DND-41 (cell line): ENCODE data around the gene KIAA1143.

Experiments used
- CTCF ChIP-seq: IDR thresholded peaks from 2 replicates; pipeline ENCODE4 v1.5.1; 2012; ENCODE audit warnings: borderline replicate concordance, low read length, moderate library complexity, mild to moderate bottlenecking; ENCODE audit not compliant: poor library complexity, severe bottlenecking; ENCODE audit errors: extremely low read depth
- EZH2 ChIP-seq: IDR thresholded peaks from 3 replicates; pipeline ENCODE4 v1.6.1; 2012; ENCODE audit warnings: borderline replicate concordance, low read depth, mild to moderate bottlenecking, moderate library complexity, low read length, inconsistent platforms; ENCODE audit not compliant: severe bottlenecking

- peak; percentile 19 for TF ChIP-seq CTCF
- TF ChIP-seq EZH2 = no peak
Measured at GRCh38 chr3:44805960-44806359, 44.5 kb upstream of the KIAA1143 start.
